HepG2 (cell line): ENCODE data around the gene FAM53C. TPM values are rescaled to one million over a fixed set of nuclear protein-coding genes. Genes with fewer than 3 reads are reported as not detected.

Experiments
- ATAC-seq: fragments of 200-7000 bp; cut with Tn5 transposase; 3 replicates; pipeline ENCODE4 v1.9.1; 2020; ENCODE audit warnings: mild to moderate bottlenecking, moderate library complexity
- BruUV-seq: library from RNA; stranded (reverse); fragments of 400-500 nt; replicated peaks from 2 replicates; lab custom pipeline; 2021; lab: Mats Ljungman, UMichigan
- CTCF ChIA-PET: fragments of 300-600 bp; formaldehyde crosslinking; extraction: SDS; loops from one replicate; lab custom pipeline; 2021; ENCODE audit warnings: low total read pairs, inconsistent platforms, low intra/inter-chr PET ratio; lab: Yijun Ruan, JAX
- POLR2A ChIA-PET: fragments of 350-600 bp; sonication (Branson Sonifier 250); formaldehyde crosslinking; loops from one replicate; lab custom pipeline; 2020; ENCODE audit warnings: antibody characterized with exemption, inconsistent platforms; lab: Yijun Ruan, JAX
- DNase-seq: peaks from one replicate; pipeline ENCODE4 v3.0.0-alpha.2; 2015; ENCODE audit warnings: low spot score
- FAIRE-seq: peaks from 3 replicates; lab custom pipeline; 2011; peaks lifted over from hg19 to GRCh38; lab: Jason Lieb, UNC
- H2AFZ ChIP-seq: one replicate; pipeline ENCODE4 v1.6.1; 2011; ENCODE audit warnings: low read length, inconsistent platforms
- H3K27ac ChIP-seq: fragments of 300-600 bp; 3 replicates; pipeline ENCODE4 v1.8.0; 2011; ENCODE audit warnings: mixed run types, mild to moderate bottlenecking, mixed read lengths, low read length, inconsistent platforms; ENCODE audit not compliant: insufficient read depth; ENCODE audit errors: extremely low read length
- H3K27me3 ChIP-seq, 2 experiments: fragments of 200-600 bp in 1 of 2; 2 replicates in 1 of 2; 3 replicates in 1 of 2; pipeline versions ENCODE4 v1.6.0 to v1.8.0; 2011; ENCODE audit warnings: low read length in 2 of 2, mild to moderate bottlenecking in 2 of 2, moderate library complexity in 2 of 2, inconsistent platforms in 1 of 2; ENCODE audit not compliant: insufficient read depth in 2 of 2, control insufficient read depth in 1 of 2
- H3K36me3 ChIP-seq, 2 experiments: fragments of 200-600 bp in 1 of 2; replicated peaks in 1 of 2; 2 replicates in 1 of 2; 3 replicates in 1 of 2; pipeline versions ENCODE4 v1.5.1 to v1.8.0; 2011; ENCODE audit warnings: low read length in 2 of 2, inconsistent platforms in 1 of 2; ENCODE audit not compliant: insufficient read depth in 2 of 2, control insufficient read depth in 1 of 2
- H3K4me1 ChIP-seq: 2 replicates; pipeline ENCODE4 v1.5.1; 2012; ENCODE audit warnings: low read length, inconsistent platforms; ENCODE audit not compliant: insufficient read depth
- H3K4me2 ChIP-seq: 2 replicates; pipeline ENCODE4 v1.6.0; 2011; ENCODE audit warnings: low read depth, low read length, inconsistent platforms
- H3K4me3 ChIP-seq, 3 experiments: fragments of 200-600 bp in 1 of 3; sonication (generic), shearing (Covaris generic) in 1 of 3; replicated peaks in 1 of 3; 2 replicates each; pipeline ENCODE4 v1.5.1; 2011 to 2016; ENCODE audit warnings: low read length in 3 of 3, inconsistent platforms in 2 of 3, low read depth in 2 of 3, mild to moderate bottlenecking in 2 of 3, control low read depth in 1 of 3, mixed read lengths in 1 of 3; ENCODE audit not compliant: insufficient read depth in 1 of 3
- H3K79me2 ChIP-seq: one replicate; pipeline ENCODE4 v1.6.1; 2011; ENCODE audit warnings: low read length, inconsistent platforms; ENCODE audit not compliant: insufficient read depth
- H3K9ac ChIP-seq: 2 replicates; pipeline ENCODE4 v1.6.0; 2011; ENCODE audit warnings: mild to moderate bottlenecking, low read depth, low read length, inconsistent platforms; ENCODE audit not compliant: insufficient read depth
- H3K9me3 ChIP-seq: 2 replicates; pipeline ENCODE4 v1.5.1; 2012; ENCODE audit warnings: mild to moderate bottlenecking, low read length
- H4K20me1 ChIP-seq: 2 replicates; pipeline ENCODE4 v1.6.0; 2011; ENCODE audit warnings: inconsistent platforms, mild to moderate bottlenecking, low read length, moderate library complexity; ENCODE audit not compliant: insufficient read depth
- ARID3A ChIP-seq: IDR thresholded peaks from 2 replicates; pipeline ENCODE4 v1.6.1; 2012; ENCODE audit warnings: low read depth, low read length, improper control_type of control experiment
- BCLAF1 ChIP-seq: fragments of 450-650 bp; IDR thresholded peaks from 2 replicates; pipeline ENCODE4 v1.6.1; 2017; ENCODE audit warnings: mild to moderate bottlenecking
- ERF ChIP-seq: IDR thresholded peaks from 2 replicates; pipeline ENCODE4 v1.6.1; 2018; ENCODE audit warnings: missing biosample characterization, missing genetic modification reagents
- FOSL1 ChIP-seq: sonication (generic); formaldehyde crosslinking; IDR thresholded peaks from 2 replicates; pipeline ENCODE4 v1.9.0; 2021; ENCODE audit warnings: missing genetic modification reagents, borderline replicate concordance
- GABPA ChIP-seq, 2 experiments: IDR thresholded peaks; 2 replicates each; pipeline ENCODE4 v1.6.1; 2011 to 2016; ENCODE audit warnings: low read depth in 2 of 2, low read length in 1 of 2, missing biosample characterization in 1 of 2, missing genetic modification characterization in 1 of 2
- MAFK ChIP-seq, 2 experiments: IDR thresholded peaks in 1 of 2; conservative IDR thresholded peaks in 1 of 2; 2 replicates each; pipeline ENCODE4 v1.6.1; 2011; ENCODE audit warnings: improper control_type of control experiment in 2 of 2, low read length in 2 of 2
- PLRG1 ChIP-seq: fragments of 450-650 bp; conservative IDR thresholded peaks from 2 replicates; pipeline ENCODE4 v1.6.1; 2016
- RFX5 ChIP-seq: IDR thresholded peaks from 2 replicates; pipeline ENCODE4 v1.6.1; 2011; ENCODE audit warnings: low read depth, low read length, improper control_type of control experiment
- ZFP62 ChIP-seq: sonication (generic); formaldehyde crosslinking; IDR thresholded peaks from 2 replicates; pipeline ENCODE4 v1.4.0; 2020; ENCODE audit warnings: missing genetic modification reagents
- ZNF639 ChIP-seq: conservative IDR thresholded peaks from 2 replicates; pipeline ENCODE4 v1.6.1; 2018; ENCODE audit warnings: missing genetic modification reagents
- ZNF75D ChIP-seq: sonication (generic); formaldehyde crosslinking; IDR thresholded peaks from 2 replicates; pipeline ENCODE4 v1.8.1; 2023; ENCODE audit warnings: missing genetic modification reagents, mild to moderate bottlenecking, borderline replicate concordance
- in situ Hi-C: cut with HindIII; loops from 2 replicates; pipeline ENCODE4 v1.10.0; 2017; ENCODE audit warnings: low pct_unique_long_range_greater_than_20kb; ENCODE audit not compliant: extremely low pct_ligation_motif_present
- intact Hi-C: fragments of 100-400 bp; cut with micrococcal nuclease; formaldehyde crosslinking; loops from one replicate; pipeline ENCODE4 v1.10.0; 2022; ENCODE audit not compliant: unreplicated experiment
- polyA plus RNA-seq, 8 experiments: library from polyadenylated mRNA; depleted of rRNA in 3 of 8; stranded (reverse) in 7 of 8; unstranded in 1 of 8; fragments of >200 nt; fragmentation: Illumina TruSeq in 4 of 8; extraction: Trizol in 4 of 8; gene quantifications; 2 replicates each; pipeline versions ENCODE4 v1.2.1 to v1.2.3, GENCODE V29; 2011 to 2016; ENCODE audit warnings: low read depth in 4 of 8, missing spikeins in 1 of 8, mixed read lengths in 1 of 8; ENCODE audit not compliant: insufficient read depth in 1 of 8
- total RNA-seq, 5 experiments: library from RNA; depleted of rRNA; stranded (reverse); fragments of >200 nt; fragmentation: Illumina TruSeq; extraction: Trizol; gene quantifications; 2 replicates each; pipeline ENCODE4 v1.2.3, GENCODE V29; 2016; ENCODE audit warnings: low read depth in 1 of 5
- TF ChIP-seq, protein P1 (sequence below): sonication (generic); formaldehyde crosslinking; IDR thresholded peaks from 2 replicates; pipeline ENCODE4 v1.4.0; 2020; ENCODE audit warnings: missing genetic modification reagents

Gene FAM53C
- total and polyA plus RNA-seq, 2 of the 13 experiments (the other 11 are each of a cell fraction or from before 2014, with no cell fraction given): 26.9 to 30.1 TPM

DNA sequence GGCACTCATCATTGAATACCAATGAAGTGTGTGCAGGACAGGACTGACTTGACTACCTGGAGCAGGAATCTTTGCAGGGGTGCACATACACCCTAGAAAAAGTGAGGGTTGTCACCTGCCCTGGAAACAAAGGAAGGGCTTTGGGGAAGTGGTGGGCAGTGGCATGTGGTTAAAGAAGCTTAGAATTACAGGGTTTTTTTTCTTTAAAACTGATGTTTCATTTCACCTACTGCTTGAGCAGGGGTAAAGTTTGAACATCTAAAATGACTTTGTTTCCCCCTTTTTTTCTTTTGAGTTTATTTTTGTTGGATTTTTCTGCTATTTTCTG, 12.5 kb downstream of the FAM53C start:
- BruUV-seq: no TSS peak
- TF ChIP-seq PLRG1: no peak
- no peak for TF ChIP-seq ZNF639 (CRISPR knock-in tag)
- no peak for TF ChIP-seq MAFK (conservative IDR thresholded peaks at IDR 0.05 in 1 of 2, IDR thresholded peaks at IDR 0.05 in 1 of 2; ENCODE audit: low read length in 2 of 2)
- TF ChIP-seq, protein P1, sequence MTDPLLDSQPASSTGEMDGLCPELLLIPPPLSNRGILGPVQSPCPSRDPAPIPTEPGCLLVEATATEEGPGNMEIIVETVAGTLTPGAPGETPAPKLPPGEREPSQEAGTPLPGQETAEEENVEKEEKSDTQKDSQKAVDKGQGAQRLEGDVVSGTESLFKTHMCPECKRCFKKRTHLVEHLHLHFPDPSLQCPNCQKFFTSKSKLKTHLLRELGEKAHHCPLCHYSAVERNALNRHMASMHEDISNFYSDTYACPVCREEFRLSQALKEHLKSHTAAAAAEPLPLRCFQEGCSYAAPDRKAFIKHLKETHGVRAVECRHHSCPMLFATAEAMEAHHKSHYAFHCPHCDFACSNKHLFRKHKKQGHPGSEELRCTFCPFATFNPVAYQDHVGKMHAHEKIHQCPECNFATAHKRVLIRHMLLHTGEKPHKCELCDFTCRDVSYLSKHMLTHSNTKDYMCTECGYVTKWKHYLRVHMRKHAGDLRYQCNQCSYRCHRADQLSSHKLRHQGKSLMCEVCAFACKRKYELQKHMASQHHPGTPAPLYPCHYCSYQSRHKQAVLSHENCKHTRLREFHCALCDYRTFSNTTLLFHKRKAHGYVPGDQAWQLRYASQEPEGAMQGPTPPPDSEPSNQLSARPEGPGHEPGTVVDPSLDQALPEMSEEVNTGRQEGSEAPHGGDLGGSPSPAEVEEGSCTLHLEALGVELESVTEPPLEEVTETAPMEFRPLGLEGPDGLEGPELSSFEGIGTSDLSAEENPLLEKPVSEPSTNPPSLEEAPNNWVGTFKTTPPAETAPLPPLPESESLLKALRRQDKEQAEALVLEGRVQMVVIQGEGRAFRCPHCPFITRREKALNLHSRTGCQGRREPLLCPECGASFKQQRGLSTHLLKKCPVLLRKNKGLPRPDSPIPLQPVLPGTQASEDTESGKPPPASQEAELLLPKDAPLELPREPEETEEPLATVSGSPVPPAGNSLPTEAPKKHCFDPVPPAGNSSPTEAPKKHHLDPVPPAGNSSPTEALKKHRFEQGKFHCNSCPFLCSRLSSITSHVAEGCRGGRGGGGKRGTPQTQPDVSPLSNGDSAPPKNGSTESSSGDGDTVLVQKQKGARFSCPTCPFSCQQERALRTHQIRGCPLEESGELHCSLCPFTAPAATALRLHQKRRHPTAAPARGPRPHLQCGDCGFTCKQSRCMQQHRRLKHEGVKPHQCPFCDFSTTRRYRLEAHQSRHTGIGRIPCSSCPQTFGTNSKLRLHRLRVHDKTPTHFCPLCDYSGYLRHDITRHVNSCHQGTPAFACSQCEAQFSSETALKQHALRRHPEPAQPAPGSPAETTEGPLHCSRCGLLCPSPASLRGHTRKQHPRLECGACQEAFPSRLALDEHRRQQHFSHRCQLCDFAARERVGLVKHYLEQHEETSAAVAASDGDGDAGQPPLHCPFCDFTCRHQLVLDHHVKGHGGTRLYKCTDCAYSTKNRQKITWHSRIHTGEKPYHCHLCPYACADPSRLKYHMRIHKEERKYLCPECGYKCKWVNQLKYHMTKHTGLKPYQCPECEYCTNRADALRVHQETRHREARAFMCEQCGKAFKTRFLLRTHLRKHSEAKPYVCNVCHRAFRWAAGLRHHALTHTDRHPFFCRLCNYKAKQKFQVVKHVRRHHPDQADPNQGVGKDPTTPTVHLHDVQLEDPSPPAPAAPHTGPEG: no peak
- no peak for TF ChIP-seq ZNF75D (CRISPR knock-in tag)
- TF ChIP-seq ARID3A: no peak
- TF ChIP-seq ERF (CRISPR knock-in tag): no peak
- TF ChIP-seq RFX5: no peak
- TF ChIP-seq FOSL1 (CRISPR knock-in tag): no peak
- no peak for TF ChIP-seq GABPA (IDR thresholded peaks at IDR 0.05; ENCODE audit: low read depth, low read length)
- no peak for TF ChIP-seq GABPA (CRISPR knock-in tag; IDR thresholded peaks at IDR 0.05; ENCODE audit: low read depth)
- no peak for TF ChIP-seq BCLAF1
- no peak for TF ChIP-seq ZFP62 (CRISPR knock-in tag)

More for the DNA sequence above, 12.5 kb downstream of the FAM53C start:
- Histone ChIP-seq H3K79me2 (peaks cover 26% of the 10 kb centered on the region), H4K20me1 (peaks cover 18% of the 10 kb centered on the region), H3K4me3 (no peak overlapping the region), H3K36me3 (peaks cover 8 to 26% of the 10 kb centered on the region in 2 experiments; a peak in 4 of 5 replicates), H3K4me2 (no peak overlapping the region), H2AFZ (no peak overlapping the region), H3K4me1 (peaks cover 15% of the 10 kb centered on the region), H3K9me3 (no peaks in the 10 kb centered on the region), H3K9ac (no peak overlapping the region), H3K27ac (no peak overlapping the region), H3K27me3 (no peaks in the 10 kb centered on the region; a peak in 1 of 5 replicates)
- in situ Hi-C loops (no loop called here), intact Hi-C loops (loop anchor here (5.0 kb wide), 1 partner anchor 173 kb away; the partner anchor contains the start of genes BRD8 and KIF20A)
- no peak for FAIRE-seq
- CTCF ChIA-PET: no interaction called here
- ATAC-seq: no peak
- POLR2A ChIA-PET: interaction anchor here (6.2 kb wide), 1 partner anchor 10 kb away, joined by 111 read pairs; the partner anchor contains the start of gene FAM53C
- no peak for DNase-seq
